Natural killer cell treated with Interleukin-12 subunit alpha and Interleukin-12 subunit beta and Interleukin-15 and Interleukin-18, amount 100 ng/mL, for 72 hours (primary cell): Measurements from ENCODE around the gene CEP63. TPM values are rescaled to one million over a fixed set of nuclear protein-coding genes. Genes with fewer than 3 reads are reported as not detected.

ENCODE experiments used
- ATAC-seq, 2 donors: fragments of 150-1000 bp; cut with Tn5 transposase in 1 of 2; sonication (Bioruptor Pico), chemical (Tn5 transposase) in 1 of 2; 2 replicates each; pipeline ENCODE4 v1.10.0; 2021
- DNase-seq: peaks from one replicate; pipeline ENCODE4 v3.0.0; 2022; ENCODE audit warnings: low spot score
- H3K27ac Mint-ChIP-seq, 2 donors: 1 replicate in 1 of 2; 2 replicates in 1 of 2; pipeline ENCODE4 v1.8.0; 2022; ENCODE audit warnings: mixed read lengths in 2 of 2, mild to moderate bottlenecking in 1 of 2, moderate library complexity in 1 of 2
- H3K27me3 Mint-ChIP-seq, 2 donors: 1 replicate in 1 of 2; 2 replicates in 1 of 2; pipeline ENCODE4 v1.8.0; 2022; ENCODE audit warnings: mixed read lengths in 2 of 2
- H3K36me3 Mint-ChIP-seq: one replicate; pipeline ENCODE4 v1.8.0; 2022; ENCODE audit warnings: mixed read lengths
- H3K4me1 Mint-ChIP-seq, 2 donors: 1 replicate in 1 of 2; 2 replicates in 1 of 2; pipeline ENCODE4 v1.8.0; 2022; ENCODE audit warnings: low read depth in 2 of 2, mixed read lengths in 2 of 2, mild to moderate bottlenecking in 1 of 2
- H3K4me3 Mint-ChIP-seq: one replicate; pipeline ENCODE4 v1.8.0; 2022; ENCODE audit warnings: mixed read lengths
- H3K9me3 Mint-ChIP-seq: 2 replicates; pipeline ENCODE4 v1.8.0; 2022; ENCODE audit warnings: mixed read lengths
- total RNA-seq, 2 donors: library from RNA; stranded (reverse); gene quantifications; one replicate each; pipeline ENCODE4 v1.2.3, GENCODE V29; 2022

CEP63 gene
- total RNA-seq, 2 donors from 2014 or later: 17.1 to 24.1 TPM

DNA sequence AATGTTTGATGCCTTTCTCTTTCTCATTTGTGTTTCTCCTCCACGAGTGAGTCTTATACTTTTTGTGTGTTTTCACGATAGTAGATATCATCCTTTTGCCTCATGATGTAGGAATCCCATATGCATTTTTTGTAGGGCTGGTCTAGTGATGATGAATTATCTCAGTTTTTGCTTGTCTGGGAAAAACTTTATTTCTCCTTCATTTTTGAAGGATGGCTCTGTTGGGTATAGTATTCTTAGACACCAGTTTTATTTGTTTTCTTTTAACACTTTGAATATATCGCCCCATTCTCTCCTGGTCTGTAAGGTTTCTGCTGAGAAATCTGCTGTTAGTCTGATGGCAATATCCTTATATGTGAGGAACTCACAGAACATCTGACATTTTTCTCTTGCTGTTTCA lies 18.3 kb downstream of the CEP63 start:
- Mint-ChIP-seq H3K36me3 (peaks cover 51% of the 10 kb centered on the region), H3K4me3 (no peak overlapping the region), H3K27ac (no peak overlapping the region), H3K9me3 (peaks cover 7% of the 10 kb centered on the region), H3K27me3 (no peaks in the 10 kb centered on the region), H3K4me1 (peaks cover 24 to 28% of the 10 kb centered on the region in 2 donors)
- DNase-seq (no peak), ATAC-seq (no peak)

DNA sequence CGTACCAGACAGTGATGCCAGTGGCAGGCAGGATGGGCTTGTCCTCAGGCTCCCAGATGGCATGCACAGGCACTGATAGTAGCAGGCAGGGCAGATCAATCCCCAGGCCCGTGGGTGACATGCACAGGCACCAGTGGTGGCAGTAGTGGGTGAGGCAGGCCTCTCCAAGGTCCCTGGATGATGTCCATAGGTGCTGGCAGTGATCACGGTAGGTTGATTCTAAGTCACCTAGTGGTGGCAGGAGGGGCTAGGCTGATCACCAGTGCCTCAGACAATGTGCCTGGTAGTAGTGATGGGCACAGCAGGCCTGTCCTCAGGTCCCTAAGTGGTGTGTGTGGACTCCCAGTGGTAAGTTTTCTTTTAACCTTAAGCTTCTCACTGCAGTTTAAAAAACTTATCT lies 19.6 kb downstream of the CEP63 start:
- Mint-ChIP-seq H3K4me1 (peaks cover 21 to 28% of the 10 kb centered on the region in 2 donors), H3K4me3 (no peak overlapping the region), H3K27me3 (no peaks in the 10 kb centered on the region), H3K27ac (no peak overlapping the region), H3K36me3 (peaks cover 51% of the 10 kb centered on the region), H3K9me3 (peaks cover 7% of the 10 kb centered on the region)
- DNase-seq (no peak), ATAC-seq (no peak)

DNA sequence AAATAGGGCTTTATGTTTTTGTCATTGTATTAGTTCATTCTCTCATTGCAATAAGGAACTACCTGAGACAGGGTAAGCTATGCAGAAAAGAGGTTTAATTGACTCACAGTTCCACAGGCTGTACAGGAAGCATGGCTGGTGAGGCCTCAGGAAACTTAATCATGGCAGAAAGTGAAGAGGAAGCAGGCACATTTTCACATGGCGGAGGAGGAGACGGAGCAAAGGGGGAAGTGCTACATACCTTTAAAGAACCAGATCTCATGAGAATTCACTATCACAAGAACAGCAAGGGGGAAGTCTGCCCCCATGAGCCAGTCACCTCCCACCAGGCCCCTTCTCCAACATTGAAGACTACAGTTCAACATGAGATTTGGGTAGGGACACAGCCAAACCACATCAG lies 25.6 kb downstream of the CEP63 start:
- peaks cover 6 to 11% of the 10 kb centered on the region in 2 donors for H3K4me1 Mint-ChIP-seq
- no peaks in the 10 kb centered on the region for H3K9me3 Mint-ChIP-seq
- H3K27ac Mint-ChIP-seq: no peak overlapping the region
- DNase-seq: no peak
- no peak for ATAC-seq
- H3K27me3 Mint-ChIP-seq: no peaks in the 10 kb centered on the region
- no peak overlapping the region for H3K4me3 Mint-ChIP-seq
- peaks cover 26% of the 10 kb centered on the region for H3K36me3 Mint-ChIP-seq

DNA sequence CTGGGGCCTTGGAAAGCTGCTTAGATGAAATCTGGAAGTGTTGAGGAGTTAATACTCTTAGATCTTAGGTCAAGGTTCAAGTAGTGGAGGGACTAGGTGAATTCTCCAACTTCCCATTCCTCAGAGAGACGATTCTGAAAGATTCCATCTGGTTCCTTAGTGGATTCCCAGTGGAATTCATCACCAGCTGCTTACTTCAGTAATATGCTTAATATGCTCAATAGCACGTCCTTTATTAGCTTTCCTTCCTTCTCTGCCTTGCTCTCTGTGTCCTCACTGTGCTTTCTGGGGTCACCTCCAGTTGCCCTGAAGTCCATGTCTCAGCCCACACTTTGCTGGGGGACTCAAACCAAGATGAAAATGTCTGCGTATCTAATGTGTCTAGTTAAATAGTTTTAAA lies 31.0 kb downstream of the CEP63 start:
- ATAC-seq: no peak
- peaks cover 6 to 10% of the 10 kb centered on the region in 2 donors for H3K4me1 Mint-ChIP-seq
- H3K4me3 Mint-ChIP-seq: no peak overlapping the region
- peaks cover 21% of the 10 kb centered on the region for H3K36me3 Mint-ChIP-seq
- H3K27ac Mint-ChIP-seq: peak overlapping the region in 1 of 2 donors; percentile 56
- no peak for DNase-seq
- H3K9me3 Mint-ChIP-seq: peaks cover 3% of the 10 kb centered on the region
- H3K27me3 Mint-ChIP-seq: no peaks in the 10 kb centered on the region

DNA sequence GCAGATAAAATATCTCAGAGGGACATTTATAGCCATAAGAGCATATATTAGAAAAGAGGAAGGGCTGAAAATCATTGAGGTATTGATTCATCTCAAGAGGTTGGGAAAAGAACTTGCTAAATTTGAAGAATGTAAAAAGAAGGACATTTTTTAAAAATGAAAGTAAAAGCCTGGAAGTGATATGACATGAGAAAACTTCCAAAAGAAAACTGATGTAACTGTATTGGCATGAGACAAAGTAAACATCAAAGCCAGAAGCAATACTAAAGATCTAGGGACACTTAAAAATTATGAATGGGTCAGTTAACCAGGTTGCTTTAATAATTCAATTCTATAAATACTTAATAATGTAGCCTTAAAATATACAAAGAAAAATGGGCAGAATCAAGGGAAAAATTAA lies 31.9 kb downstream of the CEP63 start:
- Mint-ChIP-seq H3K9me3 (peaks cover 8% of the 10 kb centered on the region), H3K27ac (peak overlapping the region in 1 of 2 donors; percentile 56), H3K4me1 (peaks cover 6 to 10% of the 10 kb centered on the region in 2 donors), H3K27me3 (no peaks in the 10 kb centered on the region), H3K4me3 (no peak overlapping the region), H3K36me3 (peaks cover 30% of the 10 kb centered on the region)
- ATAC-seq (no peak), DNase-seq (no peak)

DNA sequence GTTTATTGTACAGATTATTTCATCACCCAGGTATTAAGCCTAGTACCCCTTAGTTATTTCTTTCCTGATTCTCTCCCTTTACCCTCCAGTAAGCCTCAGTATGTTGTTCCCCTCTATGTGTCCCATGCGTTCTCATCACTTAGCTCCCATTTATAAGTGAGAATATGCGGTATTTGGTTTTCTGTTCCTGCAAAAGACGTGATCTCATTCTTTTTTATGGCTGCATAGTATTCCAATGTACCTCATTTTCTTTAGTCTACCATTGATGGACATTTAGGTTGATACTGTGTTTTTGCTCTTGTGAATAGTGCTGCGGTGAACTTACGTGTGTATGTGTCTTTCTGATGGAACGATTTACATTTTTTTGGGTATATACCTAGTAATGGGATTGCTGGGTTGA lies 36.7 kb downstream of the CEP63 start:
- Mint-ChIP-seq H3K4me3 (no peak overlapping the region), H3K27me3 (no peaks in the 10 kb centered on the region), H3K9me3 (peaks cover 36% of the 10 kb centered on the region), H3K27ac (no peak overlapping the region), H3K36me3 (peaks cover 59% of the 10 kb centered on the region), H3K4me1 (peaks cover 3 to 8% of the 10 kb centered on the region in 2 donors)
- no peak for ATAC-seq
- no peak for DNase-seq

DNA sequence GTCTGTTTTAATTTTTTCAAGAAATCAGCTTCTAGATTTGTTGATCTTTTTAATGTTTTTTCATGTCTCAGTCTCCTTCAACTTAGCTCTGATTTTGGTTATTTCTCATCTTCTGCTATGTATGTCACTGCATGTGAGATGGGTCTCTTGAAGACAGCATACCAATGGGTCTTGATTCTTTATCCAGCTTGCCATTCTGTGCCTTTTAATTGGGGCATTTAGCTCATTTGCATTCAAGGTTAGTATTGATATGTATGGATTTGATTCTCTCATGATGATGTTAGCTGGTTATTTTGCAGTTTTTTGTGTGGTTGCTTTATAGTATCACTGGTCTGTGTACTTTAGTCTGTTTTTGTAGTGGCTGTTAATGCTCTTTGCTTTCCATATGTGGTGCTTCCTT lies 39.4 kb downstream of the CEP63 start:
- Mint-ChIP-seq H3K27me3 (no peaks in the 10 kb centered on the region), H3K4me3 (no peak overlapping the region), H3K4me1 (peaks cover 7 to 10% of the 10 kb centered on the region in 2 donors), H3K9me3 (peaks cover 33% of the 10 kb centered on the region), H3K36me3 (peaks cover 50% of the 10 kb centered on the region), H3K27ac (no peak overlapping the region)
- no peak for DNase-seq
- ATAC-seq: no peak

DNA sequence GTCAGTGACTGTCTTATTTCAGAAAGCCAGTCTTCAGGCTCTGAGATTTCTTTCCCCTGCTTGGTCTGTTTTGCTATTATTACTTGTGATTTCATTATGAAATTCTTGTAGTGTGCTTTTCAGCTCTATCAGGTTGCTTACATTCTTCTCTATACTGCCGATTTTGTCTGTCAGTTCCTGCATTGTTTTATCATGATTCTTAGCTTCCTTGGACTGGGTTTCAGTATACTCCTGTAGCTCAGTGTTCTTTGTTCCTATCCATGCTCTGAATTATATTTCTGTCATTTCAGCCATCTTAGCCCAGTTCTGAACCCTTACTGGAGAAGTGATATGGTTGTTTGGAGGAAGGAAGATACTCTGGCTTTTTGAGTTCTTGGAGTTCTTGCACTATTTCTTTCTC lies 40.5 kb downstream of the CEP63 start:
- H3K9me3 Mint-ChIP-seq: peaks cover 33% of the 10 kb centered on the region
- H3K36me3 Mint-ChIP-seq: peaks cover 50% of the 10 kb centered on the region
- ATAC-seq (no peak), DNase-seq (no peak)
- no peak overlapping the region for H3K27ac Mint-ChIP-seq
- peaks cover 7 to 10% of the 10 kb centered on the region in 2 donors for H3K4me1 Mint-ChIP-seq
- no peaks in the 10 kb centered on the region for H3K27me3 Mint-ChIP-seq
- H3K4me3 Mint-ChIP-seq: no peak overlapping the region

DNA sequence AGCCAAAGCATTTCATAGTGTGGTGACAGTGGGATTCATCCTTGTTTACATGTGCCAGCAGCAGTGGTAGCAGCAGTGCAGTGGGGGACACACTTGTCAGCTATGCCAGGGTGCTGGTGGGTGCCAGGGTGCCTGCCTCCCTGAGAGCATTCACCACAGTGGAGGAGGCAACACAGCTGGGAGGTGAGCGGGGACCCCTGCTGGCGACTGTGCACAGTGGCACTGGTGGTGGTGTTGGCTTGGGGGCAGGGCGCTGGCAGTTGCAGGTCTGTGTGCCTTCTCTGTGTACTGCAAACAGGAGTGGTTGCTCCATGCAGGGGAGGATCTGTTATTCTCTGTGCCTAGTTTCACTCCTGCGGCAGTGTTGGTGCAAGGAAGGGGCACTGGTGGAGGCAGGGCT lies 41.2 kb downstream of the CEP63 start:
- Mint-ChIP-seq H3K4me3 (no peak overlapping the region), H3K27ac (no peak overlapping the region), H3K4me1 (peaks cover 7 to 10% of the 10 kb centered on the region in 2 donors), H3K27me3 (no peaks in the 10 kb centered on the region), H3K9me3 (peaks cover 33% of the 10 kb centered on the region), H3K36me3 (peaks cover 46% of the 10 kb centered on the region)
- ATAC-seq (peak in 1 of 2 donors; percentile 31), DNase-seq (no peak)

DNA sequence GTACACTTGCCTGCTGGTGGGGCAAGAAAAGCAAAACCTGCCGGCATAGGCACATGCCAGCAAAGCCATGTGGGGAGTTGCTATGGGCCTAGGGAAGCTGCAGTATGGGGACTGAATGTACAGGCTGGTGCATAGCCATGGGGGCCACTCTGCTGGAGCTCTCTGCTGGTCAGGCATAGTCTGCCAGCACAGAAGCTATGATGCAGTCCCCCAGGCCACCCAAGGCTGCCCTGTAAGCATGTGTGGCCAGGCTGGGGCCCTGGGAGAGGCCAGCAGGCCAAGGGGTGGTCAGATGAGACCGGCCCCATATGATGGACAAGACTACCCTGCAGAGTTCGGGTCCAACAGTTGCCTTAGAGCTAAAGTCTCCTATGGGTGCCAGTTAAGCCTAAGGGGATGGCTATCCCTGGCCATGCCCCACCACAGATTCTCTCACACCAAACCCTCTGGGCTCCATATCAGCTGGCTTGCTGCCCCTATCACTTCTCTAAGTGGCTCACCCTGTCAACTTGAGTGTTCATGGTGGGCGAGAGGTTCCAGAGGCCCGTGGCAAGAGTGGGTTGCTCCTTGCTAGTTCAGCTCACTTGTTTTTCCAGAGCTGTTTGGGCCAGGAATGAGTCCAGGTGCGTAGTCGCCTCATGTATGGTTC lies 41.8 kb downstream of the CEP63 start:
- Mint-ChIP-seq H3K27me3 (no peaks in the 10 kb centered on the region), H3K4me3 (no peak overlapping the region), H3K36me3 (peaks cover 40% of the 10 kb centered on the region), H3K27ac (no peak overlapping the region), H3K4me1 (peaks cover 7 to 10% of the 10 kb centered on the region in 2 donors), H3K9me3 (peaks cover 30% of the 10 kb centered on the region)
- DNase-seq (no peak), ATAC-seq (peak in 1 of 2 donors; percentile 45)

DNA sequence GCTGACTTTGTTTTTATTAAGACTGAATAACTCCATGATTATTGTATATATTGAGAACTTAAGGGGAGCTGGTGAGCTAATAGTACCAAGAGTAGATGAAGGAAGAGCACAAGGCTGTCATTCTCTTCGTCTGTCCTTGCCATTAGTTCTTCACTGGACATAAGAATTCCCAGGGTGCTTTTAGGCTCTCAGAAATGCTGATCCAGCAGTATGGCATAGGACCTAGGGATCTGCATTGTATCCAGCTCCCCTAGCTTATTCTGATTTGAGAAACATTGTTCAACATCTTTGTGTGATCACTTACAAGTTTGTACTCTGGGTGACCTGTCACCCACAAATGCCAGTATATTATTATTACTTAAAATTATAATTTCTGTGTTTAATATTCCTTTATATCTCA lies 47.6 kb downstream of the CEP63 start:
- peaks cover 8% of the 10 kb centered on the region for H3K36me3 Mint-ChIP-seq
- no peak overlapping the region for H3K4me3 Mint-ChIP-seq
- H3K27ac Mint-ChIP-seq: no peak overlapping the region
- no peak for DNase-seq
- no peak for ATAC-seq
- no peaks in the 10 kb centered on the region for H3K9me3 Mint-ChIP-seq
- H3K4me1 Mint-ChIP-seq: peaks cover 1 to 2% of the 10 kb centered on the region in 2 donors
- no peaks in the 10 kb centered on the region for H3K27me3 Mint-ChIP-seq

DNA sequence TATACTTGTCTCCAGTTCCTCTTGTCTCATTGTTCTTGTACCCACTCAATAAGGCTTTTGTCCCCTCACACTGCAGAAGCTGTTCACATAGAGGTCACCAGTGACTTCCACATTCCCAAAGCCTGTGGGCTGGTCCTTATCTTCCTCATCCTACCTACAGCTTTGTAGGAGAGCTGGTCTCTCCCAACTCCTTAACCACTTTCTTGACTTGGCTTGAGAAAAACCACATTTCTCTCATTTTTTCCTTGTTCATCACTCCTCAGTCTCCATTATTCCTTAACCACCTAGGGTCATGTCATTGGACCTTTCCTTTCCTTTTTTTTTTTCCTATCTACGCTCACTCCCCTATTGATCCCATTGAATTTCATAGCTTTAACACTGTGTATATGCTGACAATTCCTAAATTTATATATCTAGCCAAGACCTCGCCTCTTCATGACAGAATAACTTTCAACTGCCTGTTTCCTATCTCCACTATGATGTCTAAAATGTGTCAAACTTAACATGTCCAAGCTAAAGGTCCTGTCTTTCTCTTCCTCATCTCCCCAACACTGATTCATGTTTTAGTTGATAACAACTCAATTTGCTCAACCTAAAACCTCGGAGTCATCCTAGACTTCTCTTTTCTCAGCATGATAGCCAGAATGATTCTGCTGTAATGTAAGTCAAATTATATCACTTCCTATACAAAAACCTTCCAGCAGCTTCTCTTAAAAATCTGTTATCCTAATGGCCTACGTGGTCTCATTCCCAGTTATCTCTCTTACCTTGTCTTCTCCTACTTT lies 49.5 kb downstream of the CEP63 start:
- Mint-ChIP-seq H3K27ac (no peak overlapping the region), H3K36me3 (peaks cover 8% of the 10 kb centered on the region), H3K4me3 (no peak overlapping the region), H3K9me3 (no peaks in the 10 kb centered on the region), H3K4me1 (no peaks in the 10 kb centered on the region), H3K27me3 (no peaks in the 10 kb centered on the region)
- DNase-seq: no peak
- ATAC-seq: no peak

DNA sequence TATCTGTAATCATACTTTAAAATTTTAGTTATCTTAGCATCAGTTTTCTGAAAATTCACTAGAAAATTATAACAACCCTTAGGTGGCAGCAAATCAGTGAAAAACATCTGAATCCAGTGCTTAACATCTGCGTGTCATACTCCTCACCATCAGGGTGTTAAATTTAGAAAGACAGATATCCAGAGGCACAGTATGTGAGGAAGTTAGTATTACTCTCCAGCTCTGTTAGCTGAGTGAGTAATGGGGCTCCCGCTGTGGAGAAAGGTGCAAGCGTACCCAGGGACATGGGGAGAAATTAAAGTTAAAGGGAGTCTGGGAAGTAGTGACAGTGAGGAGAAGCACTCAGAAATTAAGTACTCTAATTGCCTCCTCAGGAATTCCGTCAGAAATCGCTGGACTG lies 50.9 kb downstream of the CEP63 start:
- H3K4me3 Mint-ChIP-seq: no peak overlapping the region
- no peaks in the 10 kb centered on the region for H3K9me3 Mint-ChIP-seq
- ATAC-seq (no peak), DNase-seq (no peak)
- no peak overlapping the region for H3K27ac Mint-ChIP-seq
- no peaks in the 10 kb centered on the region for H3K27me3 Mint-ChIP-seq
- H3K4me1 Mint-ChIP-seq: no peaks in the 10 kb centered on the region
- H3K36me3 Mint-ChIP-seq: peaks cover 8% of the 10 kb centered on the region

DNA sequence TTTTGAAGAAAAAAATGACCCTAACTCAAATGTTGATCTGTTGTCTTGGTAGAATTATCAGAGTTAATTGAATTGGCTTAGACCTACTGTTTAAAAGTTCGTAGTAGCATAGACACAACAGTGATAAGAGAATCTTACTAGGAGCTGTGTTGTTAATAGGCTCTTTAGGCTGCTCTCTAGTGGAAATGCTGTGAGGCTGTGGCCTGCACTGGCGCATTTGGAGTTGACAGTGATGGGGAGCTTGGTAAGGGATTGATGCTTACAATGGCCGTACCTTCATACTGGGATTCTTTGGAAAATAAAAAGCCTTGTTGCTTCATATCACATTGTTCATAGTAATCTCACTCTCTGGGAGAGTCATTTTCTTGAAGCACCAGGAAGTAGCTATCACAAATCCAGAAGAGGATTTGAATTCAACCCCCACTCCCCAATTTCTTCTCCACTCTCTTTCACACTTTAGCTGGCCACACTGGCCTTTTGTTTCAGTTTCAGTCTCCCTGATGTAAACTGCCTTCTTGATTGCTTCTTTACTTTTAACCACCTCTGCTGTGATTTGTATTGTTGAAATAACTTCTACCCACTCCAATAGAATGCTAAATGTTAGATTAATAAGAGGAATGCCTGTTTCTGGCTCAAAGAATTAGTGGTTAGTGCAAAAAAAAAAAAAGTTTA lies 56.6 kb downstream of the CEP63 start:
- peak overlapping the region in 1 of 2 donors; percentile 10 for H3K27ac Mint-ChIP-seq
- no peaks in the 10 kb centered on the region for H3K27me3 Mint-ChIP-seq
- no peak for DNase-seq
- no peak for ATAC-seq
- peaks cover 4% of the 10 kb centered on the region for H3K36me3 Mint-ChIP-seq
- H3K4me3 Mint-ChIP-seq: peak overlapping the region; percentile 46
- H3K9me3 Mint-ChIP-seq: no peaks in the 10 kb centered on the region
- peaks cover 6 to 16% of the 10 kb centered on the region in 2 donors for H3K4me1 Mint-ChIP-seq
